Measurements from ENCODE around the gene MEPCE. TPM values are rescaled to one million over a fixed set of nuclear protein-coding genes. Genes with fewer than 3 reads are reported as not detected.

The MEPCE gene
- total and polyA plus RNA-seq, 2 of the 8 experiments (the other 6 are each of a cell fraction or from before 2014, with no cell fraction given), result 22.8 to 48.8 TPM

- TF ChIP-seq KDM4A (IDR thresholded peaks at IDR 0.05; ENCODE audit: low read depth, low read length, severe bottlenecking) (no peak), GTF2F1 (IDR thresholded peaks at IDR 0.05; ENCODE audit: borderline replicate concordance, low read depth, low read length) (no peak), NRF1 (IDR thresholded peaks at IDR 0.05; ENCODE audit: low read depth, low read length) (no peak), CTBP2 (IDR thresholded peaks at IDR 0.05; ENCODE audit: borderline replicate concordance, insufficient read depth, insufficient read length, low read length) (no peak), BCL11A (IDR thresholded peaks at IDR 0.05; ENCODE audit: low read depth in 2 of 2, low read length in 2 of 2) (no peak), CREB1 (IDR thresholded peaks at IDR 0.05) (no peak), ZNF274 (IDR thresholded peaks at IDR 0.05; ENCODE audit: borderline replicate concordance, extremely low read depth, low read length) (no peak), CTCF (IDR thresholded peaks at IDR 0.05; ENCODE audit: control extremely low read depth in 1 of 3, insufficient read depth in 1 of 3, low read depth in 1 of 3, low read length in 3 of 3) (peak; percentile 91 to 98 (median 97)), PHF8 (conservative IDR thresholded peaks at IDR 0.05; ENCODE audit: low read depth, low read length) (no peak), MAX (IDR thresholded peaks at IDR 0.05) (0 out of 2 replicates have a peak, but pooled peaks have one; percentile 15), HDAC2 (IDR thresholded peaks at IDR 0.05; ENCODE audit: borderline replicate concordance in 1 of 2, low read depth in 2 of 2, low read length in 2 of 2) (no peak), ATF2 (IDR thresholded peaks at IDR 0.05; ENCODE audit: low read length) (peak; percentile 46; the same call in 1 of the 2 replicates), MAFK (IDR thresholded peaks at IDR 0.05; ENCODE audit: low read depth, low read length) (no peak), SIN3A (conservative IDR thresholded peaks at IDR 0.05 in 1 of 2, IDR thresholded peaks at IDR 0.05 in 1 of 2; ENCODE audit: low read depth in 1 of 2, low read length in 2 of 2) (0 out of 4 replicates have a peak, but pooled peaks of 1 of the 2 experiments have one; percentile 59), POU5F1 (IDR thresholded peaks at IDR 0.05; ENCODE audit: low read depth, low read length) (no peak), EZH2 (IDR thresholded peaks at IDR 0.05; ENCODE audit: low read depth, low read length, severe bottlenecking) (no peak), KDM5A (IDR thresholded peaks at IDR 0.05; ENCODE audit: low read length) (no peak)
These were observed 39.8 kb downstream of the MEPCE start (continued) for GRCh38 chr7:100469227-100470044.

All from H1 (cell line).